ENCODE results near the gene SFSWAP. TPM values are rescaled to one million over a fixed set of nuclear protein-coding genes. Genes with fewer than 3 reads are reported as not detected.
"Not testable (repeated sequence)": the region's sequence is repeated elsewhere in the genome, so short reads cannot be mapped to it uniquely, and the experiment has no call there.

The SFSWAP gene
- polyA plus RNA-seq, 4 donors: 38.6 to 67.9 (median 47.9) TPM

- no peak for DNase-seq (ENCODE audit: low read depth in 4 of 4, low spot score in 2 of 4)
Observed at GRCh38 chr12:131754184-131754583, 43.3 kb downstream of the SFSWAP start.

GRCh38 chr12:131755305-131756113 lies 44.6 kb downstream of the SFSWAP start:
- DNase-seq (ENCODE audit: low read depth in 4 of 4, low spot score in 2 of 4): no peak

GRCh38 chr12:131756441-131756840 lies 45.6 kb downstream of the SFSWAP start:
- no peak for DNase-seq (ENCODE audit: low read depth in 4 of 4, low spot score in 2 of 4)

GRCh38 chr12:131757111-131757510 lies 46.2 kb downstream of the SFSWAP start:
- no peak for DNase-seq (ENCODE audit: low read depth in 4 of 4, low spot score in 2 of 4)

- DNase-seq (ENCODE audit: low read depth in 4 of 4, low spot score in 2 of 4): no peak
Observed at GRCh38 chr12:131758016-131758739, 47.3 kb downstream of the SFSWAP start.

GRCh38 chr12:131759176-131759575 lies 48.3 kb downstream of the SFSWAP start:
- no peak for DNase-seq (ENCODE audit: low read depth in 4 of 4, low spot score in 2 of 4)

GRCh38 chr12:131761638-131762037 lies 50.7 kb downstream of the SFSWAP start:
- no peak for DNase-seq (ENCODE audit: low read depth in 4 of 4, low spot score in 2 of 4)

GRCh38 chr12:131764738-131765137 lies 53.8 kb downstream of the SFSWAP start:
- DNase-seq (ENCODE audit: low read depth in 4 of 4, low spot score in 2 of 4): no peak

GRCh38 chr12:131765961-131766360 lies 55.1 kb downstream of the SFSWAP start:
- DNase-seq (ENCODE audit: low read depth in 4 of 4, low spot score in 2 of 4): no peak

- no peak for DNase-seq (ENCODE audit: low read depth in 4 of 4, low spot score in 2 of 4)
Observed at GRCh38 chr12:131766382-131767107, 55.7 kb downstream of the SFSWAP start.

- no peak for DNase-seq (ENCODE audit: low read depth in 4 of 4, low spot score in 2 of 4)
Observed at GRCh38 chr12:131770120-131770519, 59.2 kb downstream of the SFSWAP start.

- no peak for DNase-seq (ENCODE audit: low read depth in 4 of 4, low spot score in 2 of 4)
Observed at GRCh38 chr12:131771965-131772364, 61.1 kb downstream of the SFSWAP start.

- no peak for DNase-seq (ENCODE audit: low read depth in 4 of 4, low spot score in 2 of 4)
Observed at GRCh38 chr12:131773582-131774221, 62.8 kb downstream of the SFSWAP start.

GRCh38 chr12:131774576-131775391 lies 63.9 kb downstream of the SFSWAP start:
- DNase-seq (ENCODE audit: low read depth in 4 of 4, low spot score in 2 of 4): no peak

GRCh38 chr12:131775392-131776236 lies 64.7 kb downstream of the SFSWAP start:
- DNase-seq (ENCODE audit: low read depth in 4 of 4, low spot score in 2 of 4): no peak

- DNase-seq (ENCODE audit: low read depth in 4 of 4, low spot score in 2 of 4): no peak
Observed at GRCh38 chr12:131776237-131776889, 65.5 kb downstream of the SFSWAP start.

GRCh38 chr12:131777269-131777668 lies 66.4 kb downstream of the SFSWAP start:
- not testable (repeated sequence) for DNase-seq (ENCODE audit: low read depth in 4 of 4, low spot score in 2 of 4)

GRCh38 chr12:131779027-131779426 lies 68.1 kb downstream of the SFSWAP start:
- DNase-seq (ENCODE audit: low read depth in 4 of 4, low spot score in 2 of 4): no peak
